ENCODE data around the gene KLF3.

KLF3 gene

DNA sequence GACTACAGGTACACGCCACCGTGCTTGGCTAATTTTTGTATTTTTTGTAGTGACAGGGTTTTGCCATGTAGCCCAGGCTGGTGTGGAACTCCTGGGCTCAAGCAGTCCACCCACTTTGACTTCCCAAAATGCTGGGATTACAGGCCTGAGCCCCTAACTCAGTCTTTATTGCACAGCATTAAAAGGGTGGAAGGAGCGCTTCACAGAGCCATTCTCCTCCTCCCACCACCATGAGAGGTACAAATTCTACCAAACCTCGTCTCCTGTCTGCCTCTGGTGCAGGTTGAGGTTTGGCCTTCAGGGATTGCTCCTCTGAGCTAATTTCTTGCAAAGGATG is 66.5 kb downstream of the KLF3 start:
- no peak for TF ChIP-seq SUZ12 (IDR thresholded peaks at IDR 0.05)
- CTCF ChIA-PET = interaction anchor here (0.8 to 3.8 kb wide), 2 partner anchors 55 to 551 kb away, joined by 3 to 21 read pairs; no protein-coding TSS in a partner anchor
- no peak for DNase-seq (ENCODE audit: extremely low spot score)
- POLR2A ChIA-PET = no interaction called here

GRCh38 chr4:38730830-38731646 is 67.0 kb downstream of the KLF3 start:
- POLR2A ChIA-PET = no interaction called here

GRCh38 chr4:38733663-38734062 is 69.7 kb downstream of the KLF3 start:
- no peak for DNase-seq (ENCODE audit: extremely low spot score)
- TF ChIP-seq ELF4 (IDR thresholded peaks at IDR 0.05) (no peak), ARNT (IDR thresholded peaks at IDR 0.05) (no peak), SP1 (IDR thresholded peaks at IDR 0.05) (no peak), LEF1 (IDR thresholded peaks at IDR 0.05; ENCODE audit: borderline replicate concordance) (no peak)
- ChIA-PET POLR2A (no interaction called here), CTCF (no interaction called here)

More at GRCh38 chr4:38730830-38731646, 67.0 kb downstream of the KLF3 start:
- TF ChIP-seq CTBP1 (IDR thresholded peaks at IDR 0.05; ENCODE audit: borderline replicate concordance) = no peak
- TF ChIP-seq ZNF384 (IDR thresholded peaks at IDR 0.05) = no peak
- no peak for TF ChIP-seq L3MBTL2 (conservative IDR thresholded peaks at IDR 0.05)
- no peak for TF ChIP-seq HDGF (IDR thresholded peaks at IDR 0.05; ENCODE audit: borderline replicate concordance)
- no peak for TF ChIP-seq ELF4 (IDR thresholded peaks at IDR 0.05)
- no peak for TF ChIP-seq TARDBP (IDR thresholded peaks at IDR 0.05)
- TF ChIP-seq FOXK2 (IDR thresholded peaks at IDR 0.05) = no peak
- TF ChIP-seq FOXA1 (IDR thresholded peaks at IDR 0.05) = no peak
- peak; percentile 67 for DNase-seq (ENCODE audit: extremely low spot score)
- CTCF ChIA-PET = interaction anchor here (0.8 to 3.8 kb wide), 3 partner anchors 56 to 551 kb away, joined by 3 to 21 read pairs (median 5); partner anchors contain the start of gene TLR1

- POLR2A ChIA-PET = no interaction called here
- CTCF ChIA-PET = interaction anchor here (0.6 to 0.8 kb wide), 2 partner anchors 553 to 555 kb away, joined by 3 to 5 read pairs; no protein-coding TSS in a partner anchor
- no peak for TF ChIP-seq TARDBP (IDR thresholded peaks at IDR 0.05)
- TF ChIP-seq HDGF (IDR thresholded peaks at IDR 0.05; ENCODE audit: borderline replicate concordance) = no peak
- TF ChIP-seq NFRKB (IDR thresholded peaks at IDR 0.05) = no peak
- no peak for TF ChIP-seq L3MBTL2 (conservative IDR thresholded peaks at IDR 0.05)
- no peak for TF ChIP-seq FOXM1 (IDR thresholded peaks at IDR 0.05; ENCODE audit: borderline replicate concordance)
- TF ChIP-seq FOXK2 (IDR thresholded peaks at IDR 0.05) = no peak
- TF ChIP-seq ARNT (IDR thresholded peaks at IDR 0.05) = no peak
- no peak for TF ChIP-seq PKNOX1 (IDR thresholded peaks at IDR 0.05)
- no peak for TF ChIP-seq SUZ12 (IDR thresholded peaks at IDR 0.05)
- no peak for TF ChIP-seq SP1 (IDR thresholded peaks at IDR 0.05)
- no peak for TF ChIP-seq BHLHE40 (IDR thresholded peaks at IDR 0.05; ENCODE audit: borderline replicate concordance)
- TF ChIP-seq CTBP1 (IDR thresholded peaks at IDR 0.05; ENCODE audit: borderline replicate concordance) = no peak
- no peak for TF ChIP-seq ZNF384 (IDR thresholded peaks at IDR 0.05)
- TF ChIP-seq LEF1 (IDR thresholded peaks at IDR 0.05; ENCODE audit: borderline replicate concordance) = no peak
- no peak for TF ChIP-seq FOXA1 (IDR thresholded peaks at IDR 0.05)
- no peak for TF ChIP-seq ELF4 (IDR thresholded peaks at IDR 0.05)
- no peak for DNase-seq (ENCODE audit: extremely low spot score)
Observed at GRCh38 chr4:38734446-38734845, 70.4 kb downstream of the KLF3 start.

DNA sequence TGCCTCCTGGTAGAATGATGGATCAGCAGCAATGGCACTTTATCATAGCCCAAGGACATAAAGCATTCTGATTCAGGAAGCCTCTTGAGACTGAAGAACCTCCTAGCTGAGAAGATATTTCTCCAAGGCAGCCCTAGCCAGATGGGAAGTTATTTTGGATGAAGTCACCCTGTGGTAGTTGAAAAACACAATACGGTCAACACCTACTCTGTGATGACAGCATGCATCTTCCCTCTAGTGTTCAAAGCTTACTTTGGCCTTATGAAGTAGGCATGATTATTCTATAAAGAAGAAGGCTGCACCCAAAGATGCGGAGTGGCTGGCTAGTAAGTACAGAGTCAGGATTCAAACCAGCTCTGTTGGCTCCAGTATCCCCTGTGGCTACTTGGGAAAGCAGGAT is 70.9 kb downstream of the KLF3 start:
- CTCF ChIA-PET = interaction anchor here (0.5 to 0.8 kb wide), 3 partner anchors 554 to 658 kb away, joined by 3 to 5 read pairs (median 5); no protein-coding TSS in a partner anchor

GRCh38 chr4:38735870-38736269 is 71.9 kb downstream of the KLF3 start:
- CTCF ChIA-PET = no interaction called here
- no peak for DNase-seq (ENCODE audit: extremely low spot score)
- POLR2A ChIA-PET = no interaction called here
- TF ChIP-seq HDGF (IDR thresholded peaks at IDR 0.05; ENCODE audit: borderline replicate concordance) (no peak), PKNOX1 (IDR thresholded peaks at IDR 0.05) (no peak), SP1 (IDR thresholded peaks at IDR 0.05) (no peak), ARNT (IDR thresholded peaks at IDR 0.05) (no peak), ELF4 (IDR thresholded peaks at IDR 0.05) (no peak), TARDBP (IDR thresholded peaks at IDR 0.05) (no peak), BHLHE40 (IDR thresholded peaks at IDR 0.05; ENCODE audit: borderline replicate concordance) (no peak), NFRKB (IDR thresholded peaks at IDR 0.05) (no peak), FOXM1 (IDR thresholded peaks at IDR 0.05; ENCODE audit: borderline replicate concordance) (no peak), L3MBTL2 (conservative IDR thresholded peaks at IDR 0.05) (no peak), FOXK2 (IDR thresholded peaks at IDR 0.05) (no peak), SUZ12 (IDR thresholded peaks at IDR 0.05) (no peak), ZNF384 (IDR thresholded peaks at IDR 0.05) (no peak), FOXA1 (IDR thresholded peaks at IDR 0.05) (no peak), LEF1 (IDR thresholded peaks at IDR 0.05; ENCODE audit: borderline replicate concordance) (no peak), CTBP1 (IDR thresholded peaks at IDR 0.05; ENCODE audit: borderline replicate concordance) (no peak)

More for the DNA sequence above, 70.9 kb downstream of the KLF3 start:
- no peak for DNase-seq (ENCODE audit: extremely low spot score)
- POLR2A ChIA-PET = no interaction called here
- TF ChIP-seq ARNT (IDR thresholded peaks at IDR 0.05) = no peak
- TF ChIP-seq CTBP1 (IDR thresholded peaks at IDR 0.05; ENCODE audit: borderline replicate concordance) = no peak
- no peak for TF ChIP-seq L3MBTL2 (conservative IDR thresholded peaks at IDR 0.05)
- no peak for TF ChIP-seq BHLHE40 (IDR thresholded peaks at IDR 0.05; ENCODE audit: borderline replicate concordance)
- no peak for TF ChIP-seq TARDBP (IDR thresholded peaks at IDR 0.05)

Measured in HEK293T (cell line).